Endodermal cell (in vitro differentiated cells): ENCODE data around the gene VPS50. TPM values are rescaled to one million over a fixed set of nuclear protein-coding genes. Genes with fewer than 3 reads are reported as not detected.
"Not testable (repeated sequence)": the region's sequence is repeated elsewhere in the genome, so short reads cannot be mapped to it uniquely, and the experiment has no call there.

Experiments
- DNase-seq: peaks from one replicate; pipeline ENCODE4 v3.0.0-alpha.2; 2017
- H3K27ac ChIP-seq: 2 replicates; pipeline ENCODE4 v1.5.1; 2013; ENCODE audit warnings: mild to moderate bottlenecking, low read depth, low read length, moderate library complexity
- H3K27me3 ChIP-seq: 2 replicates; pipeline ENCODE4 v1.6.1; 2013; ENCODE audit warnings: mild to moderate bottlenecking, low read length, moderate library complexity; ENCODE audit not compliant: insufficient read depth, control insufficient read depth, poor library complexity, severe bottlenecking
- H3K36me3 ChIP-seq: 2 replicates; pipeline ENCODE4 v1.7.0; 2013; ENCODE audit warnings: mild to moderate bottlenecking, low read length, moderate library complexity; ENCODE audit not compliant: control insufficient read depth, insufficient read depth
- H3K4me1 ChIP-seq: one replicate; pipeline ENCODE4 v1.7.0; 2013; ENCODE audit warnings: low read length; ENCODE audit not compliant: control insufficient read depth, insufficient read depth
- H3K4me3 ChIP-seq: 2 replicates; pipeline ENCODE4 v1.5.1; 2013; ENCODE audit warnings: mild to moderate bottlenecking, low read length, moderate library complexity
- H3K9ac ChIP-seq: 2 replicates; pipeline ENCODE4 v1.6.1; 2013; ENCODE audit warnings: mild to moderate bottlenecking, low read length, moderate library complexity; ENCODE audit not compliant: poor library complexity, severe bottlenecking; ENCODE audit errors: extremely low read depth
- H3K9me3 ChIP-seq: 2 replicates; pipeline ENCODE4 v1.6.1; 2013; ENCODE audit warnings: mild to moderate bottlenecking, low read length, moderate library complexity; ENCODE audit not compliant: control insufficient read depth
- H3K27ac Mint-ChIP-seq: 2 replicates; pipeline ENCODE4 v1.8.0; 2020; ENCODE audit warnings: mixed read lengths
- H3K27me3 Mint-ChIP-seq: 2 replicates; pipeline ENCODE4 v1.8.0; 2021; ENCODE audit warnings: mild to moderate bottlenecking, mixed read lengths; ENCODE audit not compliant: insufficient read depth
- H3K36me3 Mint-ChIP-seq: 2 replicates; pipeline ENCODE4 v1.8.0; 2020; ENCODE audit warnings: low read depth, mixed read lengths
- H3K4me1 Mint-ChIP-seq: 2 replicates; pipeline ENCODE4 v1.8.0; 2020; ENCODE audit warnings: mixed read lengths
- H3K4me3 Mint-ChIP-seq: 2 replicates; pipeline ENCODE4 v1.8.0; 2020; ENCODE audit warnings: mild to moderate bottlenecking, moderate library complexity, mixed read lengths
- H3K9me3 Mint-ChIP-seq: 2 replicates; pipeline ENCODE4 v1.8.0; 2020; ENCODE audit warnings: mild to moderate bottlenecking, mixed read lengths
- CTCF ChIP-seq: fragments of 200-600 bp; sonication (generic); conservative IDR thresholded peaks from 2 replicates; pipeline ENCODE4 v1.5.0; 2021; ENCODE audit warnings: antibody characterized with exemption, mild to moderate bottlenecking
- WGBS, 2 experiments: methylation state at CpG; one replicate each; pipeline versions ENCODE4 v1.1.5 to v1.1.7; 2013; ENCODE audit warnings: missing lambda C conversion rate in 2 of 2, mixed read lengths in 1 of 2; ENCODE audit not compliant: insufficient coverage in 1 of 2, insufficient read length in 1 of 2; 5-methylcytosine and 5-hydroxymethylcytosine counted together
- total RNA-seq, 2 donors: library from RNA; stranded (reverse); fragmentation: NEBNext Ultra II Directional in 1 of 2; extraction: Animal tissue kit (Norgen Biotek cat#: 25700) in 1 of 2; gene quantifications; 2 replicates in 1 of 2; 3 replicates in 1 of 2; pipeline ENCODE4 v1.2.1, GENCODE V29; 2021

Gene VPS50
- total RNA-seq, 2 donors from 2014 or later = 13.3 to 14.9 TPM

- TF ChIP-seq CTCF = no peak
- H3K4me1 Mint-ChIP-seq = peaks cover 28% of the 10 kb centered on the region
- no peak overlapping the region for H3K27ac Mint-ChIP-seq
- H3K9me3 Mint-ChIP-seq = no peaks in the 10 kb centered on the region
- H3K27me3 Mint-ChIP-seq = no peaks in the 10 kb centered on the region
- Histone ChIP-seq H3K4me1 (peaks cover 10% of the 10 kb centered on the region), H3K36me3 (peaks cover 9% of the 10 kb centered on the region), H3K27ac (no peak overlapping the region), H3K9me3 (no peaks in the 10 kb centered on the region), H3K9ac (no peak overlapping the region), H3K4me3 (no peak overlapping the region), H3K27me3 (no peaks in the 10 kb centered on the region)
- peaks cover 15% of the 10 kb centered on the region for H3K36me3 Mint-ChIP-seq
- DNase-seq = no peak
- no peak overlapping the region for H3K4me3 Mint-ChIP-seq
Observed at GRCh38 chr7:93316730-93317129, 84.6 kb downstream of the VPS50 start.

- H3K4me1 ChIP-seq = no peaks in the 10 kb centered on the region
- no peak overlapping the region for H3K4me3 ChIP-seq
- DNase-seq = no peak
- TF ChIP-seq CTCF = no peak
- no peak overlapping the region for H3K27ac ChIP-seq
- 97 to 100% methylated on average over 2 to 4 of the region's 4 CpGs for WGBS, 2 experiments
- Mint-ChIP-seq H3K27me3 (no peaks in the 10 kb centered on the region), H3K4me3 (no peak overlapping the region), H3K27ac (no peak overlapping the region), H3K9me3 (no peaks in the 10 kb centered on the region), H3K4me1 (peaks cover 7% of the 10 kb centered on the region), H3K36me3 (peaks cover 19% of the 10 kb centered on the region)
- no peaks in the 10 kb centered on the region for H3K27me3 ChIP-seq
- H3K36me3 ChIP-seq = peaks cover 9% of the 10 kb centered on the region
- H3K9me3 ChIP-seq = no peaks in the 10 kb centered on the region
- no peak overlapping the region for H3K9ac ChIP-seq
Observed at GRCh38 chr7:93320887-93321286, 88.7 kb downstream of the VPS50 start.

GRCh38 chr7:93326291-93326690 lies 94.1 kb downstream of the VPS50 start:
- not testable (repeated sequence) for H3K27ac Mint-ChIP-seq, H3K27me3 ChIP-seq, H3K4me3 Mint-ChIP-seq, H3K4me3 ChIP-seq, H3K36me3 Mint-ChIP-seq, H3K36me3 ChIP-seq, H3K27me3 Mint-ChIP-seq, H3K9me3 Mint-ChIP-seq, H3K9me3 ChIP-seq, H3K4me1 ChIP-seq, H3K27ac ChIP-seq, H3K4me1 Mint-ChIP-seq, DNase-seq, H3K9ac ChIP-seq
- WGBS, 2 experiments = 100% methylated on average over 1 of the region's 2 CpGs; no CpG with 5 or more reads in 1 of the 2 experiments

GRCh38 chr7:93327006-93327633 lies 95.0 kb downstream of the VPS50 start:
- no peaks in the 10 kb centered on the region for H3K4me1 ChIP-seq
- 92% methylated on average over 2 of the region's 3 CpGs; no CpG with 5 or more reads in 1 of the 2 experiments for WGBS, 2 experiments
- peaks cover 6% of the 10 kb centered on the region for H3K36me3 Mint-ChIP-seq
- no peak overlapping the region for H3K27ac ChIP-seq
- H3K9me3 ChIP-seq = no peaks in the 10 kb centered on the region
- no peak overlapping the region for H3K4me3 Mint-ChIP-seq
- H3K27me3 ChIP-seq = no peaks in the 10 kb centered on the region
- no peaks in the 10 kb centered on the region for H3K27me3 Mint-ChIP-seq
- TF ChIP-seq CTCF = no peak
- H3K9ac ChIP-seq = no peak overlapping the region
- no peaks in the 10 kb centered on the region for H3K36me3 ChIP-seq
- H3K27ac Mint-ChIP-seq = no peak overlapping the region
- DNase-seq = no peak
- H3K4me1 Mint-ChIP-seq = peaks cover 6% of the 10 kb centered on the region
- no peak overlapping the region for H3K4me3 ChIP-seq
- H3K9me3 Mint-ChIP-seq = no peaks in the 10 kb centered on the region
